Measurements from ENCODE around the gene HAUS7.
A peak's percentile ranks its signal among the peaks of the same experiment; 100 is the strongest.

HAUS7 gene

DNA sequence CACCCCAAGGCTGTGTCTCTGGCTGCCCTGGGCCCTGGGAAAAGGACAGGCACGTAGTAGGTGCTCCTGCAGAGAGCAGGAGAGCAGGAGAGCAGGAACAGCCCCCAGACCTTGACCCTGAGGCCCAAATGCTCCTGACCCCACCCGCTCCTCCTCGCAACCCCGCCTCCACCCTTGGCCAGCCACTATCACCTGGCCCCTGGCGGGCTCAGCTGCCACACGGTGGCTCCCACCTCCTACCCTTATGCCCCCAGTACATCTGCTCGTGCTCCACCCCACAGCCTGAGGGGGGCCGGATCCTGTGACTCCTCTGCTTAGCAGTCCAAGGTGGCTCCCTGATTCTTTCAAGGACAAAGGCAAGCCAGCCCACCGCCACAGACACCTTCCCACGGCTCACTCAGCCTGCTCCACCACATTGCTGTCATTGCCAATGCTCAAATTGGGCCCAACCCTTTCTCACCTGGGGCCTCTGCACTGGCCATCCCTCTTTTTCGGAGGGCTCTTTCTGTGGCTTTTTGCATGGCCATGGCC lies 5.4 kb upstream of the HAUS7 start:
- no peak for DNase-seq

DNA sequence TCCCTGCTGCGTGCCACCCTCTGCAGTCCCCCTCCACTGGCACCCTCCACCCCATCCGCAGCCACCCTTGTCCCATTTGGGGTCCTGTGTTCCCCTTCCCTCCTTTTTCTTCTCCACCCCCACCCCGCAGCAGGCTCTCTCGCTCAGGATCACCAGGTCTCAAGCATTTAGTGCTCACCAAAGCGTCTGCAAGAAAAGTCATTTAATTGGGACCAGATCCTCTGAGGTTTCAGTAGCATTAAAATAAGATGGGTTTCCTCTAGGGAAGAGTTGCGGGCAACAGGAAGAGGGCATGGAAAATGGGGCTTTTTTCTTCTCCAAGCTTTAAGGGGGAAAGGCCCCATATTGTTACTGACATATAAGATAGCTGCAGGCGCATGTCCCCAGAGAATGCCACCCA lies 4.9 kb upstream of the HAUS7 start:
- DNase-seq: no peak

DNA sequence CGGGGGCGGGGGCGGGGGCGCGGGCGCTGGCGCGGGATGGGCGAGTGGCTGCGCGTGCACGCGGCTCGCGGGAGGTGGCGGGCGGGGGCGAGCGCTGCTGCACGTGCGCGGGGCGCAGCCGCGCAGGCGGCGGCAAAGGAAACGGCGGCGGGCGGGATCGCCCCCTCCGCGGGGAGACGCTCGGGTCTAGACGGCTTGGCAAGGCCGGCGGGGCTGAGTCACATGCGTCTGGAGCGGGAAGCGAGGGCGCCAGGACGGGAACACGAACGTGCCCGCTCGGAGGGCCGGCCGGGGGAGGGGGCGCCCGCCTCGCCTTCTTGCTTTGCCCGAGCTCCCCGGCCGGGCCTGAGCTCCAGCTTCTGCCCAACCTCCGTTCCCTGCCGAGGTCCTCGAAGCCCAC lies 4.3 kb upstream of the HAUS7 start:
- DNase-seq: peak; percentile 44 to 56

DNA sequence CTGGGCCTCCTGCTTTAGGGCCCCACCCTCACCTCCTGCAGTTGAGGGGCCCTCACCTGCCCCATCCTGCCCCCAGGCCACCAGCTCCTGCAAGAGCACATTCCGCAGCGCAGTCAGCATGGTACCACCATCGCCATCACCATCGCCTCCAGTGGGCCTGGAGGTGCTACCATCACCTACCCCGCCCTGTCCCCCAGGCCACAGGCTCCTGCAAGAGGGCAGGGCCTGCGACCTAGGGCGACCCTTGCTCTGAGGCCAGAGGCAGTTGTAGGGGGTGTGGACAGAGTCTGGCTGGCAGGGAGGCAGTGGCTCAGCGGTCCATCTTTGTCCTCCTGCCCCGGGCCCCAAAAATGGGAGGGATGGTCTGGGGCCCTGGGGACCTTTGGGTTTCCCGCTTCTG lies 3.9 kb upstream of the HAUS7 start:
- no peak for DNase-seq

DNA sequence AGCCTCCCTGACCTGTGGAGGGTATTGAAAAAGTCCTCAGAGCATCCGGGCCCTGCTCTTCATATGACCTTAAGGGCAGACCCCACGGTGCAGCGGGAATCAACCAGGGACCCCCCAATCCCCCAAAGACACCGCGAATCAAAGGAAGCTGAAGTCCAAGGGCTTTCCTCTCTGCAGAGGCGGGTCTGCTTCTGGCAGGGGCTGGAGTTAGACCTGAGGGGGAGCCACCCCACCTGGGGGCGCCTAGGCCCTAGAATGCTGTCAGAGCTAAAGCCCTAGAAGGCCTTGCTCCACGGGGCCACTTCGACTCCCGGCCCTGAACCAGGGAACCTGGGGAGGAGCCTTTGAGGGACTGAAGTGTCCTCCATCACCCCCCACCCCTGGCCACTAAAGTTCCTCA lies 2.8 kb upstream of the HAUS7 start:
- DNase-seq: no peak

DNA sequence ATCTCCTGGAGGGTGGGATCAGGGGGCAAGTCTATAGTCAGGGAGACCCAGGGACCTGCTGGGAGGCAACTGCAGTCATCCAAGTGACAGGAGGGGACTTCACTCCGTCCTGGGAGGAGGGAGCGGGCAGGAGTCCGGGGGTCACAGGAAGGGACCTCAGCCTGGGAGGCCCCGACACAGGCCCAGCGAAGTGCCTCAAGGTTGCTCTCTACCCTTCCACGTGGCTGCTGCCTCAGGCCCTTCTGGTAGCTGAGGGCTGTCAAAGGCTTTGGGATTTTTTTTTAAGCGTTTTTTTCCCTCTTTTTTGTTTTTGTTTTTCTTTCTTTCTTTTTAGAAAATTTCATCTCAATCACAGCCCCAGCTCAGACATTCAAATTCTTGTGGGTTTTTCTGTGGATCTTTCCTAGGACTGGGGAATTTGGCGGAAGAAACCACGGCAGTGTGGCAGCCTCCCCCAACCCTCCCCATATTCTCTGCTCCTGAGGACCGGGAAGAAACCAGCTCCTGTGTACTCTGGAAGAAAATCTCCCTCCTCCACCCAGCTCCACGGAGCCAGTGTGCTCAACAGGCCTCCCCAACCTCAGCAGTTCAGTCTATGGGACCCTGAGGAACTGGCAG lies 1.4 kb upstream of the HAUS7 start:
- no peak for DNase-seq

DNA sequence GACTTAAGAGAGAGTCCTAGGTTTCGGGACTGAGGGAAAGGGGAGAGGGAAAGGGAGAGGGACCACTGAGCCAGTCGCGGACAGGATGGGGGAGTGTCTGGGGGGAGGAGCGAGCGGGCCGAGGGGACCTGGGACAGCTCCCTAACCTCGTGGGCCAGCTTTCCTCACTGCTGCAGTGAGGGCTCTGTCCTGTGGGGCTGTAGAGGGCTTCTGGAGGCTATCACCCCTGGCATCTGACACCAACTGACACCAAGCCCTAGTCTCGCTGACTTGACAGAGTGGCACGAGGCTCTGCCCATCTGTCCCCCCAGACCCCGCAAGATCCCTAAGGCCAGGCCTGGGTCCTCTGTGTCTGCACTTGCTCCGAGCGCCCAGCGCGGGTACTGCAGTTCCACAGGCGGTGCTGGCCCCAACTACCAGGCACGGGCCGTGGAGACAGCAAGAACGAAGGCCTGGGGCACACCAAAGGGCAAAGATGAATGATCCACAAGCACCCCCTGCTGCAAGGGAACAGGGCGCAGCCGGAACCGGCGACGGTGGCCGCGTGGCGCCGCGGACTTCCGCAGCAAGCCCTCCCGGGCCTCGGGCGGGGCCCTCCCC lies 465 bp downstream of the HAUS7 start:
- no peak for DNase-seq

DNA sequence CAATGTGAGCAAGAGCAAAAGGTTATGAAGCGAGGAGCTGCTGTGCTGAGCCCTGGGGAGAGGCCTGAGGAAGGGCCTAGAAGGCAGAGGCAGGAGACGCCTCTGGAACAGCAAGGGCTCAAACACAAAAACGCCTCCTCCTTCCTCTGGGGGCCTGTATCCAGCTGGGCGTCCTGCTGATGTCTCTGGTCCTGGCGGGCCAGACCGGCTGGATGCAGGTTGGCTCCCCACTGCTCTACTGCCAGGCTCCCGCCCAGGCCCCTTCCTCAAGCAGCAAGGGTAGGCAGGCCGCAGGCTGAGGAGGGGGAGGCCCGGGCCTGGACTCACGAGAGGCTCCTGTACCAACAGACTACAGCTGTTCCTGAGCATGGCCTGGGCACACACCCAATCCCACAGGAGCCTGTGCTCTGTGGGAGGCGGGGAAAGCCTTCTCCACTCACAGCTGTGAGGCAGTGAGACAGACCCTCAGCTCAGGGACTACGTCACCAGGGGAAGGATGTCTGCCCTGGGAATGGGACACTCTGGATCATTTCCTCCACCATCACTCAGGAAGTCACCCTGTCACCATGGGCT lies 2.3 kb downstream of the HAUS7 start:
- no peak for DNase-seq

DNA sequence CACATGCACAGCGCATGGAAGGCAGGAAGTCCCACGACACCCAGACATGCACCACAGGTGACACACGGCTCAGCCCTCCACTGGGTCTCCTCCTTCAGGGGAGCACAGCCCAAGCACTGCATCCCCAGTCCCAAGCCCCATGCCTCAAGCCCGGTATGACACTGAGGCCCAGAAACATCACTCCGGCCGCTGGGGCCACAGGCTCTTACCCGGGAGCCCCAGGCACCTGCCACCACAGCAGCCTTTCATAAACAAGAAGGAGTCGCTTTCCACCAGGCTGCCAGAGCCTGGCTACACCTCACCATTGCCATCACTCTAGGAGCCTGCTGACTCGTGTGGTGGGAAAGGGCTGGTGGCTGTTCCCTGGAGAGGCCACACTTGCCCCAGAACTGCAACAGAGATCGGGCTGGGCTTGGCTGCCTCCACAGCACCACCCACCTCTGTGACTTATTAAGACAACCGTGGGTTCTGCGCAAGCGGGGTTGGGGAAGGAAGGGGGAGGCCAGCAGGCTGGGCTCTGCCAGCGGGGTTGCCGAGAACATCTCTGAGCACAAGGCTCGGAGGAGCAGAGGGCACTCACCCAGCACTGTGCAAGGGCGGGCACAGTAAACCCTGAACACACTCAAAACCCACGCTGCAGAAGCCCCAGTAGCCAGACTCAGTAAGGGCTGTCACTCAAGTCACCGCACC lies 4.5 kb downstream of the HAUS7 start:
- DNase-seq: no peak

DNA sequence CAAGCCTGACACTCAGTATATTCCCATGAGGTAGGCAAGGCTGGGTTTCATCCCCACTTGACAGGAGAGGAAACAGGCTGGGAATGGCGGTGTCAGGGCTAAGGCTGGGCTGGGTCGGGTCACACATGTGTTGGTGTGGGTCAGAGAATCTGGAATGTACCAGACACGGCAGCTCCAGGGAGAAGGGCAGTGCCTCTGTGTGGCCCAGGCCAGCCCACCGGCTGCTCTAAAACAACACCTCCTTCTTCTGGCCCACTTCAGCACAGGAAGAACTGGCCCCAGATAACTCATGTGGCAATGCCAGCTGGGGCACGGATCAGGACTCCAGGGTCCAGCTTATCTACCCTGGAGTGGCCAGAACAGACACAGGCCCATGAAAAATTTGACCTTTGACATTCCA lies 6.3 kb downstream of the HAUS7 start:
- DNase-seq: no peak

DNA sequence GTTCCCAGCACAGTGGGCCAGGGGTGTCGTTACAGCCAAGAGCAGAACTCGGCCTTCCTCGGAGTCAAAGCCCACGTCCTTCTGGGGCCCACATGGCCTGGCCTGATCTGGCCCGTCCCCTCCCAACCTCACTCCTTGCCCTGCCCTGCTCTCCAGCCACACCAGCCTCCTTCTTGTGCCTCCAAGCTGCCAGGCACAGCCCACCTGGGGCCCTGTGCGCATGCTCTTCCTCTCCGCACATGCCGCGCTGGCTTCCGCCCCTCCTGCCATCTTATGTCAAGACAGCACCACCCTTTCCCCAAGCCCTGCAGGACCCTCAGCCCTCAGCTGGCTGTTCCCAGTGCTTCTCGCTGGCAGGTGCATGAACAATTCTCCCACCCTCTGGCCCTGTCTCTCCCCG lies 6.8 kb downstream of the HAUS7 start:
- no peak for DNase-seq

DNA sequence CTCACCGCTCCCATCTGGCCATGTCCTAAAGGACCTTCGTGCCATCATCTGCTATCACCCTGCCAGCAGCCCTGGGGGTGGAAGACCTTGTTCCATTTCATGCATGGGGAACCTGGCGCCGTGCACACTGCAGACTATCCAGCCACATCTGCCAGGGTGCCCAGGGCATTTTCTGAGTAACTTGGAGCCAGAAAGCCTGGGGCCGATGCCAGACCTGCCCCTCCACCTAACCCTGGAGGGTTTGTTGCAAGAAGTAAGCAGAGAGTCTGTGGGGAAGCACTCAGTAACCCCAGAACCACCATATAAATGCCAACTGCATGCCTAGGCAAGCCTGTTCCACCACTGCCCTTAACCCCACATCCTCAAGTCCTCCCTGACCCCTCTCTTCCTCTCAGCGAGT lies 7.3 kb downstream of the HAUS7 start:
- no peak for DNase-seq

DNA sequence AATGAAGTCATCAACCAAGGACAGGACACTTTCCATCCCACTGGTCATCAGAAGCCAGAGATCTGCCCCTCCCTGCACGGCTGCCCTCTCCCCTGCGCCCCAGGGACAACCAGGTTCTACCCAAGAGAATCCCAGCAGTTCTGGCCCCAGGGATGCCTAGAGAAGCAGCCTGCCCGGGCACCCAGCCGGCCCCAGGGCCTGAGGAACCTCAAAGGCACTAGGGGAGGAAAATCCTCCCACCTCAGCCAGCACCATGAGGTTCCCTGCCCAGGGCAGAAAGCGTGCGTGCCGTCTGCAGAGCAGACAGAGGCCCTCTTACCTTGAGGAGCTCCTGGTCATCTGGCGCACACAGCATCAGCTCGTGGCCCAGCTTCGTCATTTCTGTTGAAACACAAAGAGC lies 8.1 kb downstream of the HAUS7 start:
- DNase-seq: no peak

DNA sequence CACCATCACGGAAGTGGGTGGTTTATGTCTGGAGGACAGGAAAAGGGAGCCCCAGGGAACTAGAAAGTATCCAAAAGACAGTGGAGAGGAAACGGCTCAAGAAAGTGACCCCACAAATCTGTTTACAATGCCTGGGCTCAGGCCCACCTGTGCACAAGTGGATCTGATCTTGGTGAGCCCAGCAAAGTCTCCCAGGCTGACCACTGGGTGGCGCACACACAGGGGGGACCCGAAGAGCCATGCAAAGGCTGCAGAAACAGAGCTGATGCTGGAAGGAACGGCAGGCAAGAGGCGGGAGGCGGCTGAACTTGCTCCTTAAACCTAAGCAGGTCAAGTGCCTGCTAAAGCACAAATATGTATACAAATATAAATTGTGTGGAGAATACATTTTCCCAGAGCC lies 9.6 kb downstream of the HAUS7 start:
- DNase-seq: peak; percentile 37 to 46

DNA sequence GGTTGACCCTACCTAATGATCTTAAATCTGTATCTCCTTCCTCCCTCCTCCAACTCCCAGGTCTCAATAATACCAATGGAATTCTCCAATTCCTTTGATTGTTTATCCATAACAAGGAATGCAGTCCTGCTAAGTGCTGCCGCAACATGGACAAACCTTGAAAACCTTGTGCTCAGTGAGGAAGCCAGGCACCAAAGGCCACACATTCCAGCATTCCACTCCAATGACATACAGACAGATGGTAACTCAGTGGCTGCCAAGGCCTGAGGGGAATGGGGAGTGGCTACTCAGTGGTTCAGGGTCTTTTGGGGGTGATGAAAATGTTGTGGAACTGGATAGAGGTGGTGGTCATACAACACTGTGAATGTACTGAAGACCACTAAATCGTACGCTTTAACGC lies 10.4 kb downstream of the HAUS7 start:
- no peak for DNase-seq

DNA sequence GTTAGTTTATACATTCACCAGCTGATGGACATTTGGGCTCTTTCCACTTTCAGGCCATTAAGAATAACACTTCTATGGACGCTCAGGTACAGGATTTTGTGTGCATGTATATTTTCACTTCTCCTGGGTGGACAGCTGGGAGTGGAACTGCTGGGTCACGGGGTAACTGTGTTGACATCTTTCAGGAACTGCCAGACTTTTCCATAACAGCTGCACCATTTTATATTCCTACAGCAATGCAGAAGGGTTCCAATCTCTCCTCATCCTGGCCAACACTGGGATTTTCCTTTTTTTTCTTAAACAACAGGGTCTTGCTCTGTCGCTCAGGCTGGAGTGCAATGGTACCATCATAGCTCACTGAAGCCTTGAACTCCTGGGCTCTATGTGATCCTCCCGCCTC lies 11.9 kb downstream of the HAUS7 start:
- DNase-seq: no peak

DNA sequence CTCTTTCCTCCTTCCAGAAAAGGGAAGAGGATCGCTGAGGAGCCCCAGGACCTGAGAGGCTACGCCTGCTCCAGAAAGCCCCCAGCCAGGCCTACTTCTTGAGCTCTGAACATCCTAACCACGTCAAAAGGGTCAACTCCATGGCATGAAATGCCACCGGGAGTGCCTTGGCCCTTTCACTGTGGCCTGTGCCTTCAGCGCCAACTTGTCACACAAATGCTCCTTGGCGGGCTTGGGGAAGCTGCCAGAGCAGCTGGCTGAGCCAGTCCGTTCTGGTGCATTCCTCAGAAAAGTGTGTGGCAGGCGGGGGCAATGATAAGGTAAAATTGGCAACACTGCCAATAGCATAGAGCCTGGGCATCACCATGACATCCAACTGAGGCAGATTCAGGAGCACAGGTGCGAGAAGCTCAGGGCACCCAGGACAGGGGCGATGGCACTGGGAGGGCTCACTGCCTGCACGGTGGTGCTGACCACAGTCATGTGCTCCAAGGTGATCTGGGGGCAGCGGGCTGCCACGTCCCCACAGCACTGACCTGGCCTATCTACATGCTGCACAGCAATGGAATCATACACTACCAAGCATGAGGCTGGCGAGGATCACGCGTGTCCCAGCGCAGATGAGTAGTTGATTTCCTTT lies 12.4 kb downstream of the HAUS7 start:
- DNase-seq: no peak

DNA sequence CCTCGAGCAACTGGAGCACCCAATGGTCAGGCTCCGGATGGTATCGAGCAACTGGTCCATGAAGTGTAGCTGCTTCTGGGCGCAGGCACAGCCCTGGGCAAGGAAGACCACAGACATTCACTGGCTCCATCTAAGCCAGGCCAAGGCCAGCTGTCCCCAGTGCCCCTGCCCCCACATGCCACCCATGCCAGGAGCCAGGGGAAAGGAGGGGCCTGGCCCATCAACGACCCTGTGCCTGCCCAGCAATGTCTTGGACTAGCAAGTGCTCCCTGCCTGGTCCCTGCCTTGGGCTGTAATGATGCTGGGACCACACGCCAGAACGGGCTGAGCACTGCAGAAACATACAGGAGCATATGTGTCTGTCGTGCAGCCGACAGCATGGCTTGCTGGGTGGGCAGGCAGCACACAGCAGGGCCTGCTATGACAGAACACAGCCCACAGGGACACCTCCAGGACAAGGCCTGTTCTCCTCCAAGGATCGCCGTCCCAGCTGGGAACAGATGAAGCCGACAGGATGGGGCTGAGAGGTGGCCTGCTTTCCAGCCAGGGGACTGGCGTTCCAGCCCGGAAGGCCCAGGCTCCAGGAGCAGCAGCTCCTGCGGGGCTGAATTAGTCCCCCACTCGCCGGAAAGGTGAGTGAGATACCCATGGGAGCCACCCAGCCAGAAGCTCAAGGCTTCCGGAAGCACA lies 13.1 kb downstream of the HAUS7 start:
- DNase-seq: no peak

DNA sequence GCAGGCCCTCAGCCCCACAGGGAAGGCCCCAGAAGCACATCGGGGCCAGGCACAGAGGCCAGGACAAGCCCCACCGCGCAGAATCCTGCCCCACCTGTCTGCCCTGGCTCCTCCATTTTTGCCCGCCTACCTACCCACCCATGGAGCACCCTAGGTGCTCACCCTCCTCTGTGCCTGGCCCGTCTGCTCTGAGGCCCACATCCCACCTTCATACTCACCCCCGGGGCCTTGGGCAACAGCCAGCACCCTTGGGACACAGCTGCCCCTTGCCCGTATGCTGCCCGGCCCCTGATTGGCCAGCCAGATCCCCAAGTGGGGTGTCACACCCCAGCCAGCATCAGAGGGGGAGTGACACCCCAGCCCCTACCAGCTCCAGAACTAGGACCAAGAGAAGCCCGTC lies 13.7 kb downstream of the HAUS7 start:
- DNase-seq: no peak

DNA sequence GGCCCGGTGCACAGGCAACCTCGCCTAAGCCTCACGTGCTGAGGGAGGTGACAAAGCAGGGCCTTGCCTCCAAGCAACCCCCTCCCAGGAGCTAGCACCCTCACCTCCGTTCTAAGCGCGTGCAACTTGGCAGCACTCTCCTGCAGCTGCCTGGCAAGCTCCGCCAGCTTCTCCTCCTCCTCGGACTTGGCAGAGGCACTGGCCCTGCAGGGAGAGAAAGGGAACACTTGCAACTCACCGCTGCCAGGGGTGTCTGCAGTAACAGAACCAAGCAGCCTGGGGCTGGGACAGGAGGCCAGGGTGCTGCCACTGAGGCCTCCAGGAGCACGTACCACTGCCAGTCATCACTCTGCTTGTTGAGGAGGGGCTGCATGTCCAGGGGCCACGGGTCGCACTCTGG lies 14.2 kb downstream of the HAUS7 start:
- no peak for DNase-seq

DNA sequence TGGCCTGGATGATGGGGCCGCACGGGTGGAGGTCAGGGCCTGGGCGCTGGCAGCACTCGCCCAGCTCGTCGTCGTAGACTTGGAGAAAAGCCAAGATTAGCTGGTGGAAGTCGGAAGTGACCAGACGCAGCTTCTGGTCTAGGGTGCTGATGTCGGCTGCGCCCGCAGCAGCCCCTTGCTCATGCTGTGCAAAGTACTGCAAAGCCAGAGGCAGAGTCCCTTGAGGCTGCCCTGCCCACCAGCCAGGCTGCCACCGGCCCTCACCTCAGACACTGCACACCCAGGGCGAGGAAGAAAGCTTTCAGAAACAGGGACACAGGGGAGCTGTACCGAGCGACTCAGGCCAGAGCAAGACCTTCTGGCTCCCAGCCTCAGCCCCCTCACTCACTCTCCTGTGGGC lies 14.8 kb downstream of the HAUS7 start:
- no peak for DNase-seq

DNA sequence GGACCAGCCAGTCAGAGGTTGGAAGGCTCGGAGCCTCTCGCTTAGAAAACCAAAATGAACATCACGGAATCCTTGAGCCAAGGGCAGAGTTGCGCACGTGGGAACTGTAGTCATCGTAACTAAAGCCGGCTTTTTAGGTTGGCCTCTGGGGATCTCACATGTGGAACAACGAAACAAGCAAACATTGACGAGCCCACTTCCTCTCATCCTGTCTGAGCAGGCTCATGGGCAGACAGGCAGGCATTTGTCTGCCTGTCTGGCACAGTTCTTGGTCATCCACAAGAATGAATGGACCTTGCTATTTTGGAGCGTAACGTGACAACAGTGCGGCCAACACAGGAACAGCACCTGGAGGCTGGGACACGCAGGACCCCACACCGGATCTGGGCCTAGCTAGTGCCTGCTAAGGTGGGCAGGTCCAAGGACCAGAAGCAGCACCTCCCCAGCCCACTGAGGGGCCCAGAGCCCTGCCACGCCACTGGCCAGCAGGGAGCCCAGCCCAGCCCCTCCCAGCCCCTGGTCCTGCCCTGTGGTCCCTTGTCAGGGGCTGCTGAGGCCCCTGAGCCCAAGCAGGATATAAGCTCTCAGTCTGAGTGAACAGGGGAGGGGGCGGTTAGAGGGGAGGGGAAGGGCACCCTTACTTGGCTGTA lies 15.3 kb downstream of the HAUS7 start:
- DNase-seq: no peak

DNA sequence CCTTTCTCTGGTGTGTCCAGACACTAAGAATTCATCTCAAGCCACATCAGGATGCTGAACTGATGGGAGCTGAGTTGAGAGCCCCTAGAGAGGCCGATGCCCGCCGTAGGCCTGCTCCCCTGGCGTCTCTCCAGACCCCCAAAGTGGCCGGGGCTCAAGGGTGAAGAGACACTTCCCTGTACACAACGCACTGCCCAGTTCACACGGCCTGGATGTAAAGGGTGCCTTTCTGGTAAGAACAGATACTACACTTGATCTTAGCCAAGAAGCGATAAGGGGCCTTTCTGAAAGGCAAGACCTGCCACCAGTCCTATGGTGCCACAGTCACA lies 19.5 kb downstream of the HAUS7 start:
- no peak for DNase-seq

Measured in CD4-positive, alpha-beta T cell treated with Interleukin-4 for 1 hour (primary cell).